IMR-90 (cell line): Measurements from ENCODE around the gene SLC19A2. TPM values are rescaled to one million over a fixed set of nuclear protein-coding genes. Genes with fewer than 3 reads are reported as not detected.

Experiments
- ATAC-seq: fragments of 200-7000 bp; cut with Tn5 transposase; 2 replicates; pipeline ENCODE4 v1.9.1; 2020; ENCODE audit warnings: low read depth, mild to moderate bottlenecking, moderate library complexity
- BruUV-seq: library from RNA; stranded (reverse); fragments of 400-500 nt; replicated peaks from 2 replicates; lab custom pipeline; 2021; lab: Mats Ljungman, UMichigan
- CTCF ChIA-PET: fragments of 300-600 bp; formaldehyde crosslinking; extraction: SDS; loops from one replicate; lab custom pipeline; 2021; ENCODE audit warnings: antibody characterized with exemption; lab: Yijun Ruan, JAX
- POLR2A ChIA-PET: fragments of 300-600 bp; sonication (Branson Sonifier 250); formaldehyde crosslinking; loops from one replicate; lab custom pipeline; 2022; ENCODE audit warnings: antibody characterized with exemption; ENCODE audit not compliant: unreplicated experiment; lab: Charles Lee
- DNase-seq: peaks from one replicate; pipeline ENCODE4 v3.0.0; 2013
- H2AFZ ChIP-seq: replicated peaks from 2 replicates; pipeline ENCODE3; 2013; ENCODE audit warnings: low read length, mild to moderate bottlenecking; ENCODE audit not compliant: poor library complexity
- H2AK5ac ChIP-seq: 2 replicates; pipeline ENCODE4 v1.6.1; 2013; ENCODE audit warnings: low read depth, low read length, inconsistent platforms
- H2AK9ac ChIP-seq: replicated peaks from 2 replicates; pipeline ENCODE3; 2013; ENCODE audit warnings: mild to moderate bottlenecking, low read depth, low read length, moderate library complexity; ENCODE audit not compliant: poor library complexity
- H2BK120ac ChIP-seq: 2 replicates; pipeline ENCODE4 v1.6.1; 2013; ENCODE audit warnings: low read depth, low read length, inconsistent platforms
- H2BK15ac ChIP-seq: 3 replicates; pipeline ENCODE4 v1.6.1; 2013; ENCODE audit warnings: low read depth, low read length, inconsistent platforms
- H2BK20ac ChIP-seq: 2 replicates; pipeline ENCODE4 v1.6.1; 2013; ENCODE audit warnings: low read depth, mild to moderate bottlenecking, inconsistent platforms, low read length, moderate library complexity
- H2BK5ac ChIP-seq: 2 replicates; pipeline ENCODE4 v1.6.1; 2013; ENCODE audit warnings: mild to moderate bottlenecking, low read depth, low read length, inconsistent platforms; ENCODE audit not compliant: poor library complexity, severe bottlenecking
- H3K14ac ChIP-seq: replicated peaks from 2 replicates; pipeline ENCODE4 v1.6.1; 2013; ENCODE audit warnings: low read depth, low read length, inconsistent platforms
- H3K18ac ChIP-seq: 2 replicates; pipeline ENCODE4 v1.6.1; 2013; ENCODE audit warnings: low read depth, low read length, control low read depth
- H3K23ac ChIP-seq: 2 replicates; pipeline ENCODE4 v1.6.1; 2013; ENCODE audit warnings: low read depth, low read length, inconsistent platforms
- H3K27ac ChIP-seq: 2 replicates; pipeline ENCODE4 v1.5.1; 2013; ENCODE audit warnings: mild to moderate bottlenecking, control low read depth, low read length; ENCODE audit not compliant: insufficient read depth
- H3K27me3 ChIP-seq: 2 replicates; pipeline ENCODE4 v1.6.1; 2013; ENCODE audit warnings: low read length; ENCODE audit not compliant: control insufficient read depth, insufficient read depth
- H3K36me3 ChIP-seq: 2 replicates; pipeline ENCODE4 v1.6.1; 2013; ENCODE audit warnings: low read length, mixed read lengths; ENCODE audit not compliant: control insufficient read depth, insufficient read depth
- H3K4ac ChIP-seq: 2 replicates; pipeline ENCODE4 v1.6.1; 2013; ENCODE audit warnings: low read depth, low read length, inconsistent platforms
- H3K4me1 ChIP-seq: 2 replicates; pipeline ENCODE4 v1.6.1; 2013; ENCODE audit warnings: low read length, mixed read lengths; ENCODE audit not compliant: control insufficient read depth, insufficient read depth
- H3K4me2 ChIP-seq: 2 replicates; pipeline ENCODE4 v1.6.1; 2013; ENCODE audit warnings: low read depth, mild to moderate bottlenecking, control low read depth, low read length, moderate library complexity
- H3K4me3 ChIP-seq: 2 replicates; pipeline ENCODE4 v1.5.1; 2013; ENCODE audit warnings: low read depth, mild to moderate bottlenecking, control low read depth, low read length, moderate library complexity; ENCODE audit not compliant: insufficient read depth
- H3K56ac ChIP-seq: 2 replicates; pipeline ENCODE4 v1.6.1; 2013; ENCODE audit warnings: low read length, inconsistent platforms; ENCODE audit not compliant: insufficient read depth; ENCODE audit errors: extremely low read depth
- H3K79me1 ChIP-seq, 2 experiments: 2 replicates each; pipeline ENCODE4 v1.6.1; 2013; ENCODE audit warnings: low read length in 2 of 2, inconsistent platforms in 1 of 2, low read depth in 1 of 2
- H3K9ac ChIP-seq: 2 replicates; pipeline ENCODE4 v1.6.1; 2013; ENCODE audit warnings: low read depth, low read length, control low read depth
- H3K9me1 ChIP-seq: 2 replicates; pipeline ENCODE4 v1.6.1; 2013; ENCODE audit warnings: low read length, inconsistent platforms; ENCODE audit not compliant: insufficient read depth
- H3K9me3 ChIP-seq: 2 replicates; pipeline ENCODE4 v1.6.1; 2013; ENCODE audit warnings: low read length; ENCODE audit not compliant: control insufficient read depth, insufficient read depth
- H4K20me1 ChIP-seq: 2 replicates; pipeline ENCODE4 v1.6.1; 2013; ENCODE audit warnings: low read length, inconsistent platforms; ENCODE audit not compliant: insufficient read depth
- H4K5ac ChIP-seq: 2 replicates; pipeline ENCODE4 v1.6.1; 2013; ENCODE audit warnings: mild to moderate bottlenecking, low read depth, low read length, control low read depth
- H4K8ac ChIP-seq, 2 experiments: 2 replicates each; pipeline ENCODE4 v1.6.1; 2013; ENCODE audit warnings: low read depth in 2 of 2, low read length in 2 of 2, control low read depth in 1 of 2, inconsistent platforms in 1 of 2
- H4K91ac ChIP-seq: 2 replicates; pipeline ENCODE4 v1.6.1; 2013; ENCODE audit warnings: low read depth, low read length, inconsistent platforms; ENCODE audit not compliant: insufficient read depth
- CEBPB ChIP-seq: IDR thresholded peaks from 2 replicates; pipeline ENCODE4 v1.6.1; 2012; ENCODE audit warnings: low read depth, low read length, improper control_type of control experiment
- CTCF ChIP-seq: conservative IDR thresholded peaks from 2 replicates; pipeline ENCODE4 v1.5.1; 2012; ENCODE audit warnings: mild to moderate bottlenecking, low read depth, low read length, improper control_type of control experiment
- MXI1 ChIP-seq: IDR thresholded peaks from 2 replicates; pipeline ENCODE4 v1.6.1; 2012; ENCODE audit warnings: low read depth, mild to moderate bottlenecking, low read length, moderate library complexity, borderline replicate concordance
- POLR2A ChIP-seq: IDR thresholded peaks from 2 replicates; pipeline ENCODE4 v1.6.1; 2012; ENCODE audit warnings: mild to moderate bottlenecking, low read depth, low read length
- RCOR1 ChIP-seq: IDR thresholded peaks from 2 replicates; pipeline ENCODE4 v1.6.1; 2012; ENCODE audit warnings: mild to moderate bottlenecking, low read length, improper control_type of control experiment; ENCODE audit not compliant: insufficient replicate concordance
- USF2 ChIP-seq: fragments of 150-350 bp; IDR thresholded peaks from 2 replicates; pipeline ENCODE4 v1.6.1; 2017; ENCODE audit warnings: mild to moderate bottlenecking, antibody characterized with exemption, low read length, low read depth
- dilution Hi-C: fragments of 300-500 bp; cut with HindIII; formaldehyde crosslinking; loops from one replicate; pipeline ENCODE4 v1.14.3; 2018; ENCODE audit warnings: low sequenced_read_pairs; ENCODE audit not compliant: unreplicated experiment
- in situ Hi-C: fragments of 300-500 bp; cut with MboI; formaldehyde crosslinking; loops from 3 replicates; pipeline ENCODE4 v1.14.3; 2019; ENCODE audit warnings: low sequenced_read_pairs, inconsistent platforms, mixed read lengths
- intact Hi-C: fragments of 100-400 bp; cut with micrococcal nuclease; formaldehyde crosslinking; loops from 2 replicates; pipeline ENCODE4 v1.10.0; 2022
- polyA plus RNA-seq, 3 experiments: library from polyadenylated mRNA; depleted of rRNA; stranded (reverse); fragments of >200 nt; gene quantifications; 2 replicates each; pipeline ENCODE4 v1.2.3, GENCODE V29; 2012; ENCODE audit warnings: low replicate concordance in 1 of 3
- total RNA-seq: library from RNA; depleted of rRNA; stranded (reverse); fragments of >200 nt; gene quantifications from 2 replicates; pipeline ENCODE4 v1.2.3, GENCODE V29; 2012

SLC19A2 gene
- total and polyA plus RNA-seq, 2 of the 4 experiments (the other 2 are of a cell fraction): 3.6 to 5.2 TPM

- intact Hi-C loops: no loop called here
- in situ Hi-C loops: no loop called here
- Histone ChIP-seq H4K20me1 (no peaks in the 10 kb centered on the region), H4K5ac (no peak overlapping the region), H2AK5ac (no peak overlapping the region), H3K4me1 (no peaks in the 10 kb centered on the region), H3K9me1 (no peaks in the 10 kb centered on the region), H3K36me3 (no peaks in the 10 kb centered on the region), H4K91ac (no peak overlapping the region), H4K8ac (no peak overlapping the region), H3K27me3 (no peaks in the 10 kb centered on the region), H2BK15ac (no peak overlapping the region), H3K56ac (no peak overlapping the region), H2BK20ac (no peak overlapping the region), H2BK120ac (no peak overlapping the region), H3K4me3 (no peak overlapping the region), H3K18ac (no peak overlapping the region), H3K27ac (no peak overlapping the region), H2BK5ac (no peak overlapping the region), H3K23ac (no peak overlapping the region), H2AFZ (no peak overlapping the region), H3K9me3 (no peaks in the 10 kb centered on the region), H3K4me2 (no peak overlapping the region), H3K4ac (no peak overlapping the region), H3K14ac (no peak overlapping the region), H2AK9ac (no peak overlapping the region), H3K79me1 (no peaks in the 10 kb centered on the region), H3K9ac (no peak overlapping the region)
- POLR2A ChIA-PET: no interaction called here
- ATAC-seq: no peak
- no TSS peak for BruUV-seq
- DNase-seq: no peak
- dilution Hi-C loops: no loop called here
- CTCF ChIA-PET: no interaction called here
- TF ChIP-seq CEBPB (no peak), MXI1 (no peak), POLR2A (no peak), RCOR1 (no peak), USF2 (no peak), CTCF (no peak)
Observed at GRCh38 chr1:169499807-169500206, 14.1 kb upstream of the SLC19A2 start.
